ENCODE data around the gene HHIP. TPM values are rescaled to one million over a fixed set of nuclear protein-coding genes. Genes with fewer than 3 reads are reported as not detected.

The HHIP gene
- total RNA-seq, 4 donors from 2014 or later, result 0.60 to 5.3 (median 2.6) TPM

GRCh38 chr4:144655491-144655890 is 9.5 kb downstream of the HHIP start:
- no peaks in the 10 kb centered on the region for H3K27me3 ChIP-seq
- TF ChIP-seq POLR2A (IDR thresholded peaks at IDR 0.05), result no peak
- no peak for TF ChIP-seq EP300 (IDR thresholded peaks at IDR 0.05)
- 94% methylated on average over 2 of the region's 2 CpGs for WGBS, 2 donors
- H3K27ac ChIP-seq, result no peak overlapping the region
- H3K9me3 ChIP-seq, result no peaks in the 10 kb centered on the region
- no peaks in the 10 kb centered on the region for H3K4me1 ChIP-seq
- DNase-seq (ENCODE audit: low spot score in 2 of 2), result no peak
- H3K36me3 ChIP-seq, result no peaks in the 10 kb centered on the region
- H3K4me3 ChIP-seq, result no peak overlapping the region

GRCh38 chr4:144656850-144657249 is 10.9 kb downstream of the HHIP start:
- no peak for TF ChIP-seq CTCF (IDR thresholded peaks at IDR 0.05)
- TF ChIP-seq POLR2A (IDR thresholded peaks at IDR 0.05), result no peak
- no peak for TF ChIP-seq EP300 (IDR thresholded peaks at IDR 0.05)
- Histone ChIP-seq H3K27me3 (no peaks in the 10 kb centered on the region), H3K4me3 (no peak overlapping the region), H3K27ac (no peak overlapping the region), H3K9me3 (no peaks in the 10 kb centered on the region), H3K4me1 (no peaks in the 10 kb centered on the region), H3K36me3 (no peaks in the 10 kb centered on the region)
- whole genome bisulfite sequencing, 2 donors, result 41 to 45% methylated on average over 2 of the region's 2 CpGs
- DNase-seq (ENCODE audit: low spot score in 2 of 2), result no peak

- no peaks in the 10 kb centered on the region for H3K27me3 ChIP-seq
- H3K27ac ChIP-seq, result no peak overlapping the region
- H3K4me3 ChIP-seq, result no peak overlapping the region
- no peak for DNase-seq (ENCODE audit: low spot score in 2 of 2)
- no peaks in the 10 kb centered on the region for H3K4me1 ChIP-seq
- H3K36me3 ChIP-seq, result no peaks in the 10 kb centered on the region
- H3K9me3 ChIP-seq, result no peaks in the 10 kb centered on the region
- no peak for TF ChIP-seq EP300 (IDR thresholded peaks at IDR 0.05)
- TF ChIP-seq POLR2A (IDR thresholded peaks at IDR 0.05), result no peak
- no peak for TF ChIP-seq CTCF (IDR thresholded peaks at IDR 0.05)
- 96% methylated on average over 8 of the region's 8 CpGs for WGBS, 2 donors
Measured at GRCh38 chr4:144658015-144658567, 12.1 kb downstream of the HHIP start.

GRCh38 chr4:144658903-144659302 is 12.9 kb downstream of the HHIP start:
- H3K27me3 ChIP-seq, result no peaks in the 10 kb centered on the region
- no peaks in the 10 kb centered on the region for H3K36me3 ChIP-seq
- no peak overlapping the region for H3K4me3 ChIP-seq
- no peak for DNase-seq (ENCODE audit: low spot score in 2 of 2)
- H3K27ac ChIP-seq, result no peak overlapping the region
- 38 to 42% methylated on average over 1 of the region's 1 CpG for WGBS, 2 donors
- no peaks in the 10 kb centered on the region for H3K9me3 ChIP-seq
- no peak for TF ChIP-seq POLR2A (IDR thresholded peaks at IDR 0.05)
- H3K4me1 ChIP-seq, result no peaks in the 10 kb centered on the region

- no peak overlapping the region for H3K27ac ChIP-seq
- H3K4me3 ChIP-seq, result no peak overlapping the region
- no peaks in the 10 kb centered on the region for H3K9me3 ChIP-seq
- no peaks in the 10 kb centered on the region for H3K36me3 ChIP-seq
- WGBS, 2 donors, result 73 to 80% methylated on average over 5 of the region's 5 CpGs
- H3K27me3 ChIP-seq, result no peaks in the 10 kb centered on the region
- no peaks in the 10 kb centered on the region for H3K4me1 ChIP-seq
- DNase-seq (ENCODE audit: low spot score in 2 of 2), result no peak
- TF ChIP-seq EP300 (IDR thresholded peaks at IDR 0.05), result no peak
- TF ChIP-seq POLR2A (IDR thresholded peaks at IDR 0.05), result no peak
- no peak for TF ChIP-seq CTCF (IDR thresholded peaks at IDR 0.05)
Measured at GRCh38 chr4:144659447-144659846, 13.5 kb downstream of the HHIP start.

- Histone ChIP-seq H3K36me3 (no peaks in the 10 kb centered on the region), H3K9me3 (no peaks in the 10 kb centered on the region), H3K4me3 (no peak overlapping the region), H3K27ac (no peak overlapping the region), H3K4me1 (no peaks in the 10 kb centered on the region), H3K27me3 (no peaks in the 10 kb centered on the region)
- 69 to 75% methylated on average over 7 of the region's 7 CpGs for WGBS, 2 donors
- no peak for DNase-seq (ENCODE audit: low spot score in 2 of 2)
- TF ChIP-seq CTCF (IDR thresholded peaks at IDR 0.05), result no peak
- no peak for TF ChIP-seq POLR2A (IDR thresholded peaks at IDR 0.05)
- TF ChIP-seq EP300 (IDR thresholded peaks at IDR 0.05), result no peak
Measured at GRCh38 chr4:144663834-144664475, 18.0 kb downstream of the HHIP start.
